ENCODE results near the gene TSPAN9. TPM values are rescaled to one million over a fixed set of nuclear protein-coding genes. Genes with fewer than 3 reads are reported as not detected.
A peak's percentile ranks its signal among the peaks of the same experiment; 100 is the strongest.

Gene TSPAN9, protein sequence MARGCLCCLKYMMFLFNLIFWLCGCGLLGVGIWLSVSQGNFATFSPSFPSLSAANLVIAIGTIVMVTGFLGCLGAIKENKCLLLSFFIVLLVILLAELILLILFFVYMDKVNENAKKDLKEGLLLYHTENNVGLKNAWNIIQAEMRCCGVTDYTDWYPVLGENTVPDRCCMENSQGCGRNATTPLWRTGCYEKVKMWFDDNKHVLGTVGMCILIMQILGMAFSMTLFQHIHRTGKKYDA
- total RNA-seq (2014; rRNA removed; shearing (Covaris generic)), result 18.8 and 19.1 TPM in 2 replicates

DNA sequence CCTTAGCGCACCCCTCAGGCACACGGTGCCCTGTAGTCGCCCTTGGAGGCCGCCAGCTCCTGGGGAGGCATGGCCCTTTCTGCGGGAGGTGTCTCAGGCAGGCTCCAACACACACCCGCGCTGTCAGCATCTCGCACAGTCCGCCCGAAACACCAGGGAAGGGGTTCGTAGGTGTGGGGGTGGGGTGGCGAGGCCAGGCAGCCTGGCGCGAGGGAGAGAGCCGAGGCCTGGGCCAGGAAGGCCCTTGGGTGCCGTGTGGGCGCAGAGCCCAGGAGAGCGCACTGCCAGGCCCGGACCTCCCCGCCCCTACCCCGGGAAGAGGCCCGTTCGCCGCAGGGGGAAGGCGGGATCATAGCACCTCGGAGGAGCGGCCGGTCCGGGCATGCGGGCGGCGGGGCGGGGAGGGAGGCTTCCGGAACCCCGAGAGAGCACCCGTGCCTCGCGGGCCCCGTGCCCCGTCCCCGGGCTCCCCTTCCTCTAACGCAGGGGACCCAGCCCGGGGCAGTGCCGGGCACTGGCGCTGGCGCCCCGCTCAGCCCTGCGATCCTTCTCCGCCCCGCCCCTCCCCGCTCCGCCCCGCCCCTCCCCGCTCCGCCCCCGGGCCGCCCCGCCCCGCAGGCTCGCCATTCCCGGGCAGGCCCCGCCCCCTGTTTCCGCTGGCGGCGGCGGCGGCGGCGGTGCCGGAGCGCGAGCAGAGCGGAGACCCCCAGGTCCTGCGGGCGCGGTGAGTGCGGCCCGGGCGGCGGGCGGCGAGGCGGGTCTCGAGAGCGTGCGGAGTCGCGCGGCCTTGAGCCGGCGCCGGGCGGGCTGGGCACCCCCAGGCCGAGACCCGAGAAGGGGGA, at the start of gene TSPAN9:
TSPAN9 (plus strand) TSS at position 650 of the 842 bp plus-strand sequence. CDS start 123,815 bp downstream, outside the sequence.
- peak; percentile 63 for DNase-seq (ENCODE audit: low spot score)
- in situ Hi-C loops (cut with HindIII; ENCODE audit: low sequenced_read_pairs), result loop anchor here (25.0 kb wide), 1 partner anchor 210 kb away; no protein-coding TSS in a partner anchor

DNA sequence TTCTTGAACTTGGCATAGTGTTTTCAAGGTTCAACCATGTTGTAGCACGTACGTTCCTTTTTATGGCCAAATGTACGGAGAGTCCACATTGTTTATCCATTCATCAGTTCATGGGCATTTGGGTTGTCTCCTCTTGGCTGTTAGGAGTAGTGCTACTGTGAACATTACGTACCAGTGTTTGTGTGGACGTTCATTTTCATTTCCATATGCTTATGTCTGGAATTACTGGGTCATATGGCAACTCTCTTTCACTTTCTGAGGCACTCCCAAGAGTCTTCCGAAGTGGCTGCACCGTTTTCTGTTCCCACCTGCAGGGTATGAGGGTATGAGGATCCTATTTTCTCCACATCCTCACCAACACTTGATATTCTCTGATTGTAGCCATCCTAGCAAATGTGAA, 49.1 kb upstream of the TSPAN9 start:
- in situ Hi-C loops (cut with HindIII; ENCODE audit: low sequenced_read_pairs), result no loop called here
- no peak for DNase-seq (ENCODE audit: low spot score)

DNA sequence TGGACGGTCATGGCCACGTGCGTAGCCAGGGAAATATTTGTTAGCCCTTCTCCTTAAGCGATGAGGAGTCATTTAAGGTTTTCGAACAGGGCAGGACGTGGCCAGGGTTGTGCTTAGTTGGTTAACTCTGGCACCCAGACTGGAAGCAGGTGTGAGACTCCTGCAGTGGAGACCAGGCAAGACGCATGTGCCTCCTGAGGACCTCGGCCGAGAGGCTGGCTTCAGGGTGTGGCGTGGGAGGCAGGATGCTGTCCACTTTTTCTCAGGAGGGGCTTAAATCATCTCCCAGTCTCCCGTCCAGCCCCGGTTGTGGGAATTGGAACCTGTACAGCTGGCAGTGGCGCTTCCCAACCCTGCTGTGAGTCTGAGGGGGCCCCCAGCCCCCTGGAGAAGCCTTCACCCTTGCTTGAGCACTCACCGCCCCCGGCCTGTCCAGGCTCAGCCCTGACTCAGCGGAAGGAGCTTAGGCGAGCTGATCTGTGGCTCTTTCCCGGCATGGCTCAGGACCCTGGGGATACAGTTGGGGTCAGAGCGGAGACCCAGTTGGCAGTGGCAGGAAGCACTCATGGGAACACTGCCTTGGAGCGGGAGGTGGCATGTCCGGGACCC, 46.3 kb upstream of the TSPAN9 start:
- DNase-seq (ENCODE audit: low spot score), result no peak
- in situ Hi-C loops (cut with HindIII; ENCODE audit: low sequenced_read_pairs), result no loop called here

DNA sequence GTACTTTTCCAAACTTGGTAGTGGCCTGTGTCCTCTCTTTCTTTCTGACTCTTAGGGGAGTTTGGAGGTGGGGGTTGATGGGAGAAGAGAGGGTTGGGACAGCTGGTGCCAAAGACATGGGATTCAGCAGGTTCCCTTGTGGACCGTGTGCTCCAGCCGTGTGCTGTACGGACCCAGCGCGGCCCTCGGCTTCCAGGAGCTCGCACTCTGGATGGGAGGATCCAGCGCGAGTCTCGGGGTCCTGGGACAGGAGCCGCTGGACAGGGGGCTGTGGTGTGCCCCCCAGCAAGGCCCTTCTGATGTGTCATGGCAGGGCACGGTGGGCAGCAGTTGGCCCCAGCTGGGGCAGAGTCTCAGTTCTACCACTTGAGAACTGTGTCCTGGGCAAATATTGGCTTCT, 45.0 kb upstream of the TSPAN9 start:
- DNase-seq (ENCODE audit: low spot score), result no peak
- in situ Hi-C loops (cut with HindIII; ENCODE audit: low sequenced_read_pairs), result no loop called here

DNA sequence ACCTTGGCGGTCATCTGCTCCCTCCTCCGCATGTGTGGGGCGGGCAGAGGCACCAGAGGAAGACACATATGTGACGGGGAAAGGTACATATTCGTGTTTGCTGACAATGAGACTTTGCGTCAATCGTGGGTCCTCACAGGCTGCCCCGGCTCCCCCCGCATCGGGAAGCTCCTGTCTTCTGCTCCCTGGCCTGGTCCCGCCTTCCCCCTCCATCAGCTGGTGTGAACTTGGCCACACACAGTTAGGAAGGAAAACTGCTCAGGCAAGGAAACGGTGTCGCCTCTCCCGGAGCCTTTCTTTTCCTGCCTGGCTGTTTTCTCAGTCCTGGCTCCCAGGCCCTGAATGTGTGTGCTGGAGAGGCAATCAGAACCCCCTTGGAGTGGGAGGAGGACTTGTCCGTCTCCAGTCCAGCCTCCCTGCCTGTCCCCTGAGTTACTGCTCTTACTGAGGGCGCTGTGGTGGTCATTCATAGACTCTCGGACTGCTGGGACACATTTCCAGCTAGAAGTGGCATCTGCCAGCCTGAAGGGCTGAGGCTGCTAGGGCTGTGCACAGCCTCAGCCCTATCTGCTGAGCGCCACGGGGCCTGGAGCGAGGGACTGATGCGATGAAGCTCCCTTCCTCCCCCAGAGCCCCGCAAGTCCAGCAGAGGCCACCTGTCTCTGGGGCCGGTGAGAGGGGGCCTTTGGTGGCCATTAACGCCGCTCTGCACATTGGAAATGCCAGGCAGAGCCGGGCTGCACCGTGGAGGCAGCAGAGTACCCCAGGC, 44.2 kb upstream of the TSPAN9 start:
- in situ Hi-C loops (cut with HindIII; ENCODE audit: low sequenced_read_pairs), result no loop called here
- DNase-seq (ENCODE audit: low spot score), result peak; percentile 30

DNA sequence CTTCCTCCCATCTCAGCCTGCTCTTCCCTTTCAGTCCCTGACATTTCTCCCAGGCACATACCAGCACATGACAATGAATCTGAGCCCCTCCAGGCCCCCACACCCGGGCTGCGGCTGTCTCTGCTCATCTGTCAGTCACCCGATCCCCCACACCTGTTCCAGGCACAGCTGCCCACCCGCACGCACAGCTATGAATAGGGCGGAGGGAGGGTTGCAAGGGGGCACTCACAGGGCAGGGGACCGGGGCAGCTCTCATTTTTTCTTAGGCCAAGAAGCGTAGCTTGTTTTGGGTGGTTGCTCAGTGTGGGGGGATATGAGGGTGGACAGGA, 43.7 kb upstream of the TSPAN9 start:
- no peak for DNase-seq (ENCODE audit: low spot score)
- in situ Hi-C loops (cut with HindIII; ENCODE audit: low sequenced_read_pairs), result no loop called here

DNA sequence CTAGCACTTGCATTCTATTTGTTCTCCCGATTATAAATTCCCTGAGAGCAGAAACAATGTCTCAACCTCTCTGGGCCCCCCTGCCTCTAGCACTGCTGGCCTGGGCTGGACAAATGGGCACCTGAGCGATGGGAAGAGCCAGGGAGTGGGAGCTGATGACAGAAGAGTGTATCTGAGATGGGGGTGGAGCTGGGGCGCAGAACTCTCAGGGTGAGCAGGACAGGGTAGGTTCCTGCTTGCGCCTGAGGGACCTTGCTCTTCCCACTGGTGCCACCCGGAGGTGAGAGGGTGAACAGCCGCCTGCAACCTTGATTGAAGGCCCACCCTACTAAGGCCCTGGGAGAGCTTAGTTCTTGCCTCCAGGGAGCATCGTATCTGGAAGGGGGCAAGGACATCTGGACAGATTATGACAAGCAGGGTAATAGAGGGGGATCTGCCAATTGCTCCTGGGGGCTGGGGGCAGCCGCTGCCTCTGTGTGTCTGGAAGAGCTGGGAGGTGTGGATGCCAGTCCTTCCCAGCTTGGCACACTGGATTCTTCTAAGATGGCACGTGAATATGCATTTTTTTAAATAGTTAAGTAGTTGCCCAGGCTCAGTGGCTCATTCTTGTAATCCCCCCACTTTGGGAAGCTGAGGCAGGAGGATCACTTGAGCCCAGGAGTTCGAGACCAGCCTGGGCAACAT, 43.0 kb upstream of the TSPAN9 start:
- DNase-seq (ENCODE audit: low spot score), result peak; percentile 81
- in situ Hi-C loops (cut with HindIII; ENCODE audit: low sequenced_read_pairs), result no loop called here

DNA sequence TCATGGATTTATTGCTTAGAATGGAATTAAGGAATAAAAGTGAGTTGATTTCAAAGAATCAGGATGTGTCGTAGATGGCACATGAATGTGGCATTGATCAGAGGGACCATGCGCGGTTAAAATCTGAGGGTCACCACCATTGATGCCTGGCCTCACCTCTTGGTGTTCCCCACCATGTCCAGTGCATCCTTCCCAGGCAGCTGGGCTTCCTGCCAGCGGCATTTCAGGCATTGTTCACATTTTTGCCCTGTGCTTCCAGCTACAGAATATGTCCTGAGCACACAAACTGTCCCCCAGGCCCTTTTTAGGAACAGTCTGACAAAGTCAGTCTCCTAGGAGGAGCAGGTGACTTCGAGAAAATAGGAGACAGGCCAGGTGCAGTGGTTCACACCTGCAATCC, 42.0 kb upstream of the TSPAN9 start:
- DNase-seq (ENCODE audit: low spot score), result no peak
- in situ Hi-C loops (cut with HindIII; ENCODE audit: low sequenced_read_pairs), result no loop called here

DNA sequence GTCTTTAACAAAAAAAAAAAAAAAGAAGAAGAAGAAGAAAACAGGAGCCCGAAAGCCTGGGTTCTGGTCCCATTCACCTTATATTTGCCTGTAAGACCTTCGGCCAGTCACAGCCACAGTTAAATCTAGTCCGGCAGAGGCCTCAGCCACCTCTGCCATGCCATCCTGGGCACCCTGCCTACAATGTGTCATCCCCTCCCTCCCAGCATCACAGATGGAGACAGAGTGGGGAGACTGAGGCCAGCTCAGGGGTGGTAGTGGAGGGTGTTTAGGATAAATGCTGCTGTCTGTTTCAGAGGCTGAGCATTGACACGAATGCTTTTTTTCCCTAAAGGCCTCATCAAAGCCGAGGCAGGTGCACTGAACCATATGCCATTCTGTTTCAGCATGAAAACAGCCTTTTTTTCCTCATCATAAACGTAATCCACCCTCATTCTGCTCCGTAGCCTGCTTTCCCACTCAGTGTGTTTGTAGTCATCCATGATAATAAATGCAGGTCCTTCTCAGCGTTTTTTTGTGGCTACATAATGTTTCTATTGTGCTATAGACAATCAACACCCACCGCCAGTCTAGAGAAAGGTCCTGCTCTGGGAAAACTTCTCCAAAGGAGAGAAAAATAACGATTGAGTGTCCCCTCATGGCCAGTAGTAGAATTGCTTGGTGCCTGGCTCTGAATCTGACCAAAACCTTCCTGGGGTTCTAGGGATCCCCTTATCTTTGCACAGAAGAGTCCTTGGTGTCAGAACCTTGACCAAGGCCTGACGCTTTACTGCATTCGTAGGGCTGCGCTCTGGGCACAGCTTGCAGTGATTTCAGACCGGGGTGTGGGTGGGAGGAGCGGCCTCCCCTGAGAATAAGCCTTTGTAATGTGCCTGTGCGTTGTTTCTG, 41.1 kb upstream of the TSPAN9 start:
- in situ Hi-C loops (cut with HindIII; ENCODE audit: low sequenced_read_pairs), result no loop called here
- peak; percentile 70 for DNase-seq (ENCODE audit: low spot score)

DNA sequence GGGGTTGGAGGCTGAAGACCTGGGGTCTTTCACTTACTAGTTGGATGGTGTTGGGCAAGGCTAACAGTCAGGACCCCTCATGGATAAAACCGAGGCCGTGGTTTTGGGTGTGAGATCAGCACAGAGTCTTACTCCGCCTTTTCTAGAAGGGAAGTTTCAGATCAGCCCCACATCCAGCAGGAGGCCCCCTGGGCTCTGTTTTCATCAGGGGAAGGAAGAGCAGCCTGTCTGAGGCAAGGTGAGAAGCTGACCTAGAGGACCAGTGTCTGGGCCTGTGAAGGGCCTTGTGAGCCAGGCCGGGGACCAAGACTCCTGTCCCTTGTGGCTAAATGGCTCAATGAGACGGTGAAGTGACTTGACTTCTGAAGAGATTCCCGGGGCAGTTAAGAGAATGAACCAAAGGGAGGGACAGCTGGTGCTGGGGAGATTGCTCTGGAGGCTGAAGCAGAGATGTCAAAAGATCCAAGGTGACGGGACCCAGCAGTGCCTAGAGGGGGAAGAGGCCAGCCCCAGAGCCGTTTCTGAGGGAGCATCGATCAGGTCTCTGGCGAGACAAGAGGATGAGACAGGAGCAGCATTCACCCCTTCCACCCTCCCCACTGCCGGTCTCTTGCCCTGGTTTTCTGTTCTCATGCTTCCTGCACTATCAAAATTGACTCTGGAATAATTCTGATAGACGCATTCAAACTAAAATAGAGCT, 40.1 kb upstream of the TSPAN9 start:
- in situ Hi-C loops (cut with HindIII; ENCODE audit: low sequenced_read_pairs), result no loop called here
- no peak for DNase-seq (ENCODE audit: low spot score)

DNA sequence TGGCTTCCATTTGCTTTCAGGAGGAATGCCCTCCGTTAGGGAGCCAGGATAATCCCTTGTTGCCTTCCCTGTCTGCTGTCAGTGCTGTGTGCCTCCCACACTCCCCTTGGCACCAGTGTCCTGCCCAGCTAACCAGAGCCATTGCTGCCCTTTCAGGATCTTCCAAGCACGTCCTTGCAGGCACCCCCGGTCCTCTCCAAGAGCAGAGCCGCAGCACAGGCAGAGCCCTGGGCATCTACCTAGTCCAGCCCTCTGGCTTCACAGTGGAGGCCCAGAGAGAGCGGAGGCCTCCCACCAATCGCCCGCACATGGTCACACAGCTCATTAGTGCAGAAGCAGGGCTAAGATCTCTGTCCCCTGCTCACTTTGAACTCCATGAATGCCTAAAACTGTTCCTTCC, 39.0 kb upstream of the TSPAN9 start:
- DNase-seq (ENCODE audit: low spot score), result no peak
- in situ Hi-C loops (cut with HindIII; ENCODE audit: low sequenced_read_pairs), result no loop called here

DNA sequence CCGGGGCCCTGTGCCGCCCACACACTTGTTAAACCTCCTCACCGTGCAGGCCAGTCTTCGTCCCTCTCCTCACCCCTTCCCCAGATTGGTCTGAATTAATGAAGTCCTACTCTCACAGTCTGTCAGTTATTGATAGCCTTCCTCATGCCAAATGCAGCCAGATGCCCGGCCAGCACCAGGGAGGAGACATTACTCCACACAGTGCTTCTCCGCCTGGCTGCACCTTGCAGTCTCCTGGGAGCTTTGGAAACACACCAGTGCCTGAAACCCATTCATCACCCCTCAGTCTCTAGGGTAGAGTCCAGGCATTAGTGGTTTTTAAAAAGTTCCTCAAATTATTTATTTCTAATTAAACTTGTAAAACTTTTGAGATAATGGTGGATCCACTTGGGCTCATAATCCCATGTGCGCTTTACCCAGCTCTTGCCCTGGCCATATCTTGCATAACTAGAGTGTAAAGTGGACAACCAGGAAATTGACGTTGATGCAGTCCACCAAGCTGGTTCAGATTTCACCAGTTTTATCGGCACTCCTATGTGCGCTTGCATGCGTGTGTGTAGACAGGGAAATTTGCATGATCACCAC, 38.2 kb upstream of the TSPAN9 start:
- in situ Hi-C loops (cut with HindIII; ENCODE audit: low sequenced_read_pairs), result no loop called here
- no peak for DNase-seq (ENCODE audit: low spot score)

DNA sequence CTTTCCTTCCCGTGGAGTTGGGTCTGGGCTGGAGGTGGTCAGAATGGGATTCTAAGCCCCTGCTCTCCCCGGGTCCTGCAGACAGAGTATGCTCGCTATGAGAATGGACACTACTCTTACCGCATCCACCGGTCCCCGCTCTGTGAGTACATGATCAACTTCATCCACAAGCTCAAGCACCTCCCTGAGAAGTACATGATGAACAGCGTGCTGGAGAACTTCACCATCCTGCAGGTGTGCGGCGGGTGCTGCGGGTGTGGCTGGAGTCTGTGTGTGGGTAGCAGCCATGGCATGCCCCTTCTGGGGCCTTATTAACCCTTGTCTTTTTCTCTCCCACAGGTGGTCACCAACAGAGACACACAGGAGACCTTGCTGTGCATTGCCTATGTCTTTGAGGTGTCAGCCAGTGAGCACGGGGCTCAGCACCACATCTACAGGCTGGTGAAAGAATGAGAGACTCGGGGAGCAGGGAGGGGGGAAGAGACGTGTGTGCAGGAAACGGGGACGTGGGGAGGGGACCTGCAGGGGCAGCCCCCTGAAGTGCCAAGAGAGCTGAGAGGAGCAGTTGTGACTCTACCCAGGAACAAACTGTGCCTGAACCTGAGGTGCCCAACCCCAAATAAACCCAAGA, 37.0 kb upstream of the TSPAN9 start:
- in situ Hi-C loops (cut with HindIII; ENCODE audit: low sequenced_read_pairs), result no loop called here
- DNase-seq (ENCODE audit: low spot score), result no peak

DNA sequence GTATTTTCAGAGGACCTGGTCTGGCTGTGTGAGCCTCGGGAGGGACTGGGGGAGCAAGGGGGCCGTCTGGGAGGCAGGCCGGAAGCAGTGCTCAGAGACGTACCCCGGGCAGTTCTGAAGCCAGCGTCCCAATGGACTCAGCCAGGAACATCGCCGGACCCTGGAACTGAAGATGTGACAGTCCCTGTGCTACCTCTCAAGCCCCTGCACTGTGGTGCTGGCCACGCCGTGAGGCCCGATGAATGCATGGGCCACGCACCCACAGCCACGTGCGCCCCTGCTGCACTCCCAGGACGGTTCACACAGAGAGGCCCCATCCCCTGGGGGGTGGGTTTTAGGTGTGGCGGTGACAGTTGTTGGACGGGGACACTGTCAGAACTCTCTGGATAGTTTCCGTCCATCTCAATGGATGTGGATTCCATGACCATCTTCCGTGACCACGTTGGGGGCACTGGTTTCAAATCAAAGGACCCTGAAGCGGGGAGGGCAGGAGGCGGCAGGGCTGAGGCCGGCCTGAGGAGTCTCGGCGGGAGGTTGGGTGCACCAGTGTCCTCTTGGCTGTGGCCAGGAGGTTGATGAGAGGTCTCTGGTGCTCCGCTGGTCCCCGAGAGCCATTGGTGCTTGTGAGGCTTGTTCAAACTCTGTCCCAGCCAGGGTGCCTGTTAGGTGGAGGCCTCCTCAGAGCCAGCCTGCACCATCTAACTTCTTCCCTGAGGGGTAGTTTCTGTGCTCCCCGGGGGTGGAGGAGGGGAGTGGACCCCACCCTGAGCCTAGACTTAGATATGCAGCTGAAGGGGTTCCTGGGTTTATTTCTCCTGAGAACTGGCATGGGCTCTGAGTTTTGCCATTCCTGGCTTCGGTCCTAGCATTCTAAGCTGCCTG, 36.3 kb upstream of the TSPAN9 start:
- no peak for DNase-seq (ENCODE audit: low spot score)
- in situ Hi-C loops (cut with HindIII; ENCODE audit: low sequenced_read_pairs), result no loop called here

DNA sequence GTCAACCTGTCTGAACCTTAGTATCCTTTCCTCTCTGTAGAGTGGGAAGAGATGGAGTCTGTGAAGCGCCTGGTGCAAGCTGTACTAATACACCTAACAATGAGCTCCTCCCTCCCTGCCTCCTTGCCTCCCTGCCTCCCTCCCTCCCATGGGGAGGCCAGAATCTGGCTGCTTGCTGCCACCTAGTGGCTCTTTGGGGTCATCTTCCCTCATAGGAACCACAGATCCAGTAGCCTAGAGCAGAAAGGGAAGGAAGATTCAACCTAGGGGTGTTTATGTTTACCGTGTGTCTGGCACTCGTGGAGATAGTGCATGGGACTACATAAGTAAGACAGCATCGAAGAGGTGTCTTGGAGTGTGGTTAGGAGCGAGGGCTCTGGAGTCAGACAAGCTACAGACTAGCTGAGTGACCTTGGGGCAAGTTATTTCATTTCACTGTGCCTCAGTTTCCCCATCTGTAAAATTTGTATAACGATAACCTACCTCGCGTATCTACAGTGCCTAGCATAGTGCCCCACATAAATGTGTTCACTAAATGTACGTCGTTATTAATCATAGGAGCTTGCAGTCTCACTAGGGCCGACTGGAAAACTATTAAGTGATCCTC, 35.5 kb upstream of the TSPAN9 start:
- peak; percentile 85 for DNase-seq (ENCODE audit: low spot score)
- in situ Hi-C loops (cut with HindIII; ENCODE audit: low sequenced_read_pairs), result no loop called here

DNA sequence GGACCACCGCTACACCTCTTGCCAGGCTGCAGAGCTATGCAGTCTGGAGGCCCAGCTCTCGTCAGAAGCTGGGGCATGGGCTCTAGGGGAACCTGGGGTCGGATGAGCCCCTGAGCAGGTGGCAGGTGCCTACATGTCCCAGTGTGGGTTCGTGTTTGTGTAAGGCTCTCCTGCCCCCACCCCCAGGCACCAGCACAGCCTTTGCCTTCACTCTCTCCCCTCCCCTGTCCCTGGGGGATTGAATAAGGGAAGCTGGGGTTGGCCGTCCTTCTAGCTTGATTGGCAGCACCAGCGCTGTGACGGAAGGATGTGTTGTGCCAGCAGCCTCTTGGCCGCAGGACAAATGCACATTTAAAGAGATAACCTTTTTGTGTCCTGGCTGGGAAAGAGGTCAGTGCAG, 34.8 kb upstream of the TSPAN9 start:
- no peak for DNase-seq (ENCODE audit: low spot score)
- in situ Hi-C loops (cut with HindIII; ENCODE audit: low sequenced_read_pairs), result no loop called here

Data from G401 (cell line).